K562 (cell line): Measurements from ENCODE around the gene CCNL2. TPM values are rescaled to one million over a fixed set of nuclear protein-coding genes. Genes with fewer than 3 reads are reported as not detected.

ENCODE experiments used
- CHD1 ChIP-seq: fragments of 200-600 bp; sonication (generic); IDR thresholded peaks from one replicate; pipeline ENCODE4 v1.6.1; 2012; ENCODE audit warnings: mild to moderate bottlenecking, moderate library complexity, low read length, inconsistent platforms
- DEAF1 ChIP-seq: fragments of 450-650 bp; formaldehyde crosslinking; IDR thresholded peaks from 2 replicates; pipeline ENCODE4 v1.4.0; 2020; ENCODE audit warnings: mild to moderate bottlenecking, moderate library complexity
- DIDO1 ChIP-seq: fragments of 450-650 bp; IDR thresholded peaks from 2 replicates; pipeline ENCODE4 v1.6.1; 2016; ENCODE audit warnings: low read depth, missing biosample characterization, missing genetic modification characterization
- EGR1 ChIP-seq: fragments of 450-650 bp; conservative IDR thresholded peaks from 2 replicates; pipeline ENCODE4 v1.6.1; 2017; ENCODE audit warnings: mild to moderate bottlenecking
- ELK3 ChIP-seq: fragments of 450-650 bp; formaldehyde crosslinking; IDR thresholded peaks from 2 replicates; pipeline ENCODE4 v1.4.0; 2020; ENCODE audit warnings: mild to moderate bottlenecking
- GABPB2 ChIP-seq: fragments of 250-450 bp; sonication (Bioruptor Pico); conservative IDR thresholded peaks from 2 replicates; pipeline ENCODE4 v1.5.1; 2021; ENCODE audit warnings: mild to moderate bottlenecking
- GATAD2B ChIP-seq: fragments of 450-650 bp; IDR thresholded peaks from 2 replicates; pipeline ENCODE4 v1.6.1; 2017; ENCODE audit warnings: mild to moderate bottlenecking, borderline replicate concordance
- HNRNPLL ChIP-seq: fragments of 200-400 bp; formaldehyde crosslinking; IDR thresholded peaks from 2 replicates; pipeline ENCODE4 v1.6.1; 2017; ENCODE audit warnings: low read length, low read depth, mild to moderate bottlenecking; ENCODE audit not compliant: poor library complexity, severe bottlenecking
- HOMEZ ChIP-seq: fragments of 250-450 bp; sonication (Bioruptor Pico); IDR thresholded peaks from 2 replicates; pipeline ENCODE4 v1.4.0; 2020; ENCODE audit warnings: mild to moderate bottlenecking, moderate library complexity
- HOXB6 ChIP-seq: fragments of 250-450 bp; sonication (Bioruptor Pico); IDR thresholded peaks from 2 replicates; pipeline ENCODE4 v1.5.1; 2022; ENCODE audit warnings: mild to moderate bottlenecking, borderline replicate concordance
- KDM5B ChIP-seq: fragments of 200-600 bp; sonication (generic); IDR thresholded peaks from 2 replicates; pipeline ENCODE4 v1.6.1; 2012; ENCODE audit warnings: low read depth, mild to moderate bottlenecking, moderate library complexity, low read length, control low read depth, inconsistent platforms; ENCODE audit not compliant: insufficient replicate concordance
- MXI1 ChIP-seq: IDR thresholded peaks from 2 replicates; pipeline ENCODE4 v1.6.1; 2011; ENCODE audit warnings: low read depth, mild to moderate bottlenecking, improper control_type of control experiment, low read length
- NCOA2 ChIP-seq, 2 experiments: fragments of 450-650 bp; IDR thresholded peaks; 2 replicates each; pipeline ENCODE4 v1.6.1; 2018; ENCODE audit warnings: mild to moderate bottlenecking in 2 of 2, moderate library complexity in 1 of 2; ENCODE audit not compliant: partially characterized antibody in 2 of 2
- NCOA4 ChIP-seq: fragments of 450-650 bp; IDR thresholded peaks from 2 replicates; pipeline ENCODE4 v1.6.1; 2018; ENCODE audit warnings: mild to moderate bottlenecking; ENCODE audit not compliant: partially characterized antibody
- POLR2AphosphoS5 ChIP-seq: IDR thresholded peaks from 2 replicates; pipeline ENCODE4 v1.6.1; 2011; ENCODE audit warnings: mild to moderate bottlenecking, low read depth, low read length, moderate library complexity; ENCODE audit not compliant: control insufficient read depth, insufficient read depth
- RB1 ChIP-seq: fragments of 450-650 bp; IDR thresholded peaks from 2 replicates; pipeline ENCODE4 v1.6.1; 2017; ENCODE audit warnings: low read depth, mild to moderate bottlenecking
- TAF7 ChIP-seq: fragments of 450-650 bp; IDR thresholded peaks from 2 replicates; pipeline ENCODE4 v1.6.1; 2016; ENCODE audit warnings: missing genetic modification characterization, missing compliant biosample characterization
- TBL1XR1 ChIP-seq, 2 experiments: IDR thresholded peaks; 2 replicates each; pipeline ENCODE4 v1.6.1; 2012; ENCODE audit warnings: improper control_type of control experiment in 2 of 2, low read length in 2 of 2, mild to moderate bottlenecking in 1 of 2
- TEAD1 ChIP-seq, 2 experiments: fragments of 450-650 bp in 1 of 2; sonication (generic) in 1 of 2; formaldehyde crosslinking; IDR thresholded peaks; 2 replicates each; pipeline versions ENCODE4 v1.4.0 to v1.8.0; 2020 to 2022; ENCODE audit warnings: mild to moderate bottlenecking in 2 of 2, missing genetic modification reagents in 1 of 2
- USF1 ChIP-seq: sonication (generic); formaldehyde crosslinking; IDR thresholded peaks from 2 replicates; pipeline ENCODE4 v1.9.0; 2022; ENCODE audit warnings: mild to moderate bottlenecking, missing genetic modification reagents
- XRCC3 ChIP-seq: fragments of 450-650 bp; IDR thresholded peaks from 2 replicates; pipeline ENCODE4 v1.6.1; 2017; ENCODE audit warnings: mild to moderate bottlenecking, moderate library complexity
- ZFP30 ChIP-seq: fragments of 250-450 bp; sonication (Bioruptor Pico); IDR thresholded peaks from 2 replicates; pipeline ENCODE4 v1.8.0; 2022; ENCODE audit warnings: moderate library complexity, mild to moderate bottlenecking, inconsistent platforms, borderline replicate concordance
- ZNF146 ChIP-seq: IDR thresholded peaks from one replicate; pipeline ENCODE4 v1.6.1; 2018; ENCODE audit warnings: missing compliant biosample characterization; ENCODE audit not compliant: unreplicated experiment
- ZNF347 ChIP-seq: fragments of 450-650 bp; formaldehyde crosslinking; IDR thresholded peaks from 2 replicates; pipeline ENCODE4 v1.4.0; 2020; ENCODE audit warnings: low read depth, mild to moderate bottlenecking, moderate library complexity
- ZNF77 ChIP-seq: fragments of 250-450 bp; sonication (Bioruptor Pico); IDR thresholded peaks from 2 replicates; pipeline ENCODE4 v1.5.0; 2020
- polyA plus RNA-seq, 8 experiments: library from polyadenylated mRNA; depleted of rRNA in 4 of 8; stranded (reverse) in 5 of 8; unstranded in 3 of 8; fragments of >200 nt; fragmentation: Nextera tagmentation in 2 of 8; fragmentation: Illumina TruSeq in 1 of 8; extraction: Ambion mirVana in 2 of 8; extraction: Trizol in 1 of 8; gene quantifications; 2 replicates each; pipeline versions ENCODE4 v1.2.1 to v1.2.3, GENCODE V29; 2011 to 2014; ENCODE audit warnings: inconsistent platforms in 1 of 8, missing spikeins in 1 of 8
- total RNA-seq, 7 experiments: library from RNA; depleted of rRNA in 6 of 7; stranded (reverse); fragments of >200 nt in 6 of 7; fragmentation: Illumina TruSeq in 2 of 7; extraction: Trizol in 2 of 7; gene quantifications; 2 replicates each; pipeline versions ENCODE4 v1.2.1 to v1.2.3, GENCODE V29; 2011 to 2021; ENCODE audit warnings: low replicate concordance in 1 of 7

The CCNL2 gene
- total and polyA plus RNA-seq, 9 of the 15 experiments (the other 6 are each of a cell fraction or from before 2014, with no cell fraction given), result 2.8 to 287 (median 94.5) TPM

- TF ChIP-seq TAF7, result no peak
- TF ChIP-seq XRCC3, result no peak
- no peak for TF ChIP-seq HNRNPLL
- no peak for TF ChIP-seq TEAD1 (CRISPR knock-in tag; IDR thresholded peaks at IDR 0.05)
- no peak for TF ChIP-seq MXI1
- no peak for TF ChIP-seq GABPB2 (CRISPR knock-in tag)
- 0 out of 2 replicates have a peak, but pooled peaks have one; percentile 37 for TF ChIP-seq HOMEZ (CRISPR knock-in tag)
- TF ChIP-seq HOXB6 (CRISPR knock-in tag), result no peak
- TF ChIP-seq ZNF146 (CRISPR knock-in tag), result no peak
- no peak for TF ChIP-seq EGR1
- TF ChIP-seq USF1 (CRISPR knock-in tag), result peak; percentile 28; the same call in 1 of the 2 replicates
- TF ChIP-seq NCOA4, result no peak
- TF ChIP-seq ZNF77, result no peak
- no peak for TF ChIP-seq NCOA2 (IDR thresholded peaks at IDR 0.05; ENCODE audit: partially characterized antibody in 2 of 2)
- TF ChIP-seq GATAD2B, result no peak
- TF ChIP-seq ZNF347 (CRISPR knock-in tag), result no peak
- TF ChIP-seq RB1, result no peak
- peak; percentile 93 for TF ChIP-seq CHD1
- no peak for TF ChIP-seq DEAF1
- TF ChIP-seq ZFP30 (CRISPR knock-in tag), result no peak
- TF ChIP-seq KDM5B, result no peak
- no peak for TF ChIP-seq ELK3 (CRISPR knock-in tag)
- no peak for TF ChIP-seq DIDO1 (tag)
- TF ChIP-seq POLR2AphosphoS5, result no peak
- TF ChIP-seq TBL1XR1 (IDR thresholded peaks at IDR 0.05; ENCODE audit: low read length in 2 of 2), result no peak
These were observed 403 bp downstream of the CCNL2 start (continued) for GRCh38 chr1:1398677-1399186.
